ENCODE results near the gene PLCB2. TPM values are rescaled to one million over a fixed set of nuclear protein-coding genes. Genes with fewer than 3 reads are reported as not detected.

Gene PLCB2
- total RNA-seq, 2 donors from 2014 or later: 5.7 to 9.5 TPM

DNA sequence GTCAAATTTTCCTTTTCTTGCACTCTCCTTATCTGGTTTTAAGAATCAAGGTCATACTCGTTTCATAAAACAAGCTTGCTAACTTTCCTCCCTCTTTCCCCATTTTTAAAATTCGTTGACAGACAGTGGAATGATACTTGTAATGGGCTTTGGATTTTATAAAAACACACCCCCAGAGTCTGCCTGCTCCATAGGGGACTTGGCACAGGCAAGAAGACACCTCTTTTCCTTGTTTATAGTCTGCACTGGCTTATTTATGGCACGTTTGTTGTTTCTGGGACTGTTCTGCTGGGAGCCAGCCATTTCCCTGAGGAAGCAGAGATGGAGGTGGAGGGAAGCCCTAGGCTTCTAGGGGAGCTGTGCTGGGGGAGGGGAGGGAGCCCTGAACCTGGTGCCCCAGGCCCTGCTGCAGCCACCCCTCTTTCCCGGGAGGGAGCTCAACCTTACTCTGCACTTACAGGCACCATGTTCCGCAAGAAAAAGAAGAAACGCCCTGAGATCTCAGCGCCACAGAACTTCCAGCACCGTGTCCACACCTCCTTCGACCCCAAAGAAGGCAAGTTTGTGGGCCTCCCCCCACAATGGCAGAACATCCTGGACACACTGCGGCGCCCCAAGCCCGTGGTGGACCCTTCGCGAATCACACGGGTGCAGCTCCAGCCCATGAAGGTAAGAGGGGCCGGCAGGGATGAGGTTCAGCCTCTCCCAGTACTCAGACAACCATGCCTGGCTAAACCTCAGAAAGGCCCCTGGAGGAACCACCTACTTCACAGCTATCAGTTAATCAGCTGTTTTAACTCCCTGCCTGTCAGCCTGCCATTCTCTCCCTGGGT lies 43.2 kb downstream of the PLCB2 start:
- H3K27me3 ChIP-seq: no peaks in the 10 kb centered on the region
- no peaks in the 10 kb centered on the region for H3K36me3 ChIP-seq
- no peak overlapping the region for H3K4me3 ChIP-seq
- H3K4me1 ChIP-seq: no peaks in the 10 kb centered on the region
- TF ChIP-seq, protein P1, sequence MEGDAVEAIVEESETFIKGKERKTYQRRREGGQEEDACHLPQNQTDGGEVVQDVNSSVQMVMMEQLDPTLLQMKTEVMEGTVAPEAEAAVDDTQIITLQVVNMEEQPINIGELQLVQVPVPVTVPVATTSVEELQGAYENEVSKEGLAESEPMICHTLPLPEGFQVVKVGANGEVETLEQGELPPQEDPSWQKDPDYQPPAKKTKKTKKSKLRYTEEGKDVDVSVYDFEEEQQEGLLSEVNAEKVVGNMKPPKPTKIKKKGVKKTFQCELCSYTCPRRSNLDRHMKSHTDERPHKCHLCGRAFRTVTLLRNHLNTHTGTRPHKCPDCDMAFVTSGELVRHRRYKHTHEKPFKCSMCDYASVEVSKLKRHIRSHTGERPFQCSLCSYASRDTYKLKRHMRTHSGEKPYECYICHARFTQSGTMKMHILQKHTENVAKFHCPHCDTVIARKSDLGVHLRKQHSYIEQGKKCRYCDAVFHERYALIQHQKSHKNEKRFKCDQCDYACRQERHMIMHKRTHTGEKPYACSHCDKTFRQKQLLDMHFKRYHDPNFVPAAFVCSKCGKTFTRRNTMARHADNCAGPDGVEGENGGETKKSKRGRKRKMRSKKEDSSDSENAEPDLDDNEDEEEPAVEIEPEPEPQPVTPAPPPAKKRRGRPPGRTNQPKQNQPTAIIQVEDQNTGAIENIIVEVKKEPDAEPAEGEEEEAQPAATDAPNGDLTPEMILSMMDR (IDR thresholded peaks at IDR 0.05): no peak
- H3K9me3 ChIP-seq: no peaks in the 10 kb centered on the region
- intact Hi-C loops (cut with DNase I): no loop called here
- H3K9ac ChIP-seq (ENCODE audit: low read depth in 2 of 2, low read length in 2 of 2): no peak overlapping the region
- H3K27ac ChIP-seq: no peak overlapping the region
- no peak for DNase-seq

DNA sequence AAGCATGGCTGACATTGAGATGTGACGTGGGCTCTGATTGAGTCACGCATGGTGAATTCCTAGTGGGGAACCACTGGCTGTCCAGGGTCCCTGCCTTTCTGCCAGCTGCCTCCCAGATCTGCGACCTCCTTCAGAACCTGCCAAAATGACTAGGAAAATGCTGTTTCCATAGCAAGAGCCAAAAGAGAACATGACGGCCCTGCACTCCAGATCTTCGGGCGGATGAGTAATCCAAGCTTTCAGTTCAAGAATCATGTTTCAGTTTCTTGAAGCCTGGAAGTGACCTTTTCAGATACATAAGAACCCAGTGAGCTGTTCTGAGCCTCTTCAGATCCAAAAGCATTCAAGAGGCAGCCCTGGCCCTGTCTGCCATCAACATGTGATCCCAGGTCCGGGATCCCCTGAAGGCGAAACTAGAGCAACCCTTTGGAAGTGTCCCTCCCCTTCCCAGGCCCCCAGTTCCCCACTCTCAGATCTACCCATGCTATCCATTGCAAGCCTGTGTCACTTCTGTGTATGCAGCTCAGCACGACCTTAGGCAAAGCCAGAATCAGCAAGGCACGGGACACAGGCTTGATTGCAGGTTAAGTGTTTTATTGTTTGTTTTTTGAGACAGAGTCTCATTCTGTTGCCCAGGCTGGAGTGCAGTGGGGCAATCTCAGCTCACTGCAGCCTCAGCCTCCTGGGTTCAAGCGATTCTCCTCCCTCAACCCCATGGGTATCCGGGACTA lies 44.5 kb downstream of the PLCB2 start:
- TF ChIP-seq, protein P1 (IDR thresholded peaks at IDR 0.05): no peak
- DNase-seq: no peak
- peak overlapping the region in 1 of 2 donors; percentile 32 for H3K9ac ChIP-seq (ENCODE audit: low read depth in 2 of 2, low read length in 2 of 2)
- no peaks in the 10 kb centered on the region for H3K36me3 ChIP-seq
- H3K4me1 ChIP-seq: no peaks in the 10 kb centered on the region
- intact Hi-C loops (cut with DNase I): no loop called here
- H3K27ac ChIP-seq: no peak overlapping the region
- H3K4me3 ChIP-seq: no peak overlapping the region
- no peaks in the 10 kb centered on the region for H3K9me3 ChIP-seq
- no peaks in the 10 kb centered on the region for H3K27me3 ChIP-seq

DNA sequence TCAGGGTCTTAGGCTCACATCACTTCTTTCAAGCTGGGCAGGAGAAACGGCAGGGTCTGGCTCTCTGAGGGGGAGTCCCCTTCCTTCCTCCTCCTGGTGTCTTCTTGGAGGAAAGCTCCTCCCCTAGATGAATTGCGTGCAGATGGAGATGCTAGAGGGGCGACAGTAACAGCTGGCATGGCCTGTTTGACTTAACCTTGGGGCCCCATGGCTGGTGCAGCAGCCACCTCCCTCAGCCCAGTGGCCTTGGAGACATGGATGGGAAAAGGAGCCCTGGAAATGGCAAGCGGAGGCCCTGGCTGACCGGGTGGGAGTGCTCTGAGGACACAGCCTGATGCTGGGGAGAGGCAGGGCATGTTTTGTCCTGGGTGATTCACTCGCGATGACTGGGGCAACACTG lies 48.7 kb downstream of the PLCB2 start:
- Histone ChIP-seq H3K9ac (ENCODE audit: low read depth in 2 of 2, low read length in 2 of 2) (no peak overlapping the region), H3K4me3 (no peak overlapping the region), H3K36me3 (no peaks in the 10 kb centered on the region), H3K27ac (no peak overlapping the region), H3K9me3 (no peaks in the 10 kb centered on the region), H3K27me3 (no peaks in the 10 kb centered on the region), H3K4me1 (no peaks in the 10 kb centered on the region)
- TF ChIP-seq, protein P1 (IDR thresholded peaks at IDR 0.05): no peak
- intact Hi-C loops (cut with DNase I): no loop called here
- no peak for DNase-seq

DNA sequence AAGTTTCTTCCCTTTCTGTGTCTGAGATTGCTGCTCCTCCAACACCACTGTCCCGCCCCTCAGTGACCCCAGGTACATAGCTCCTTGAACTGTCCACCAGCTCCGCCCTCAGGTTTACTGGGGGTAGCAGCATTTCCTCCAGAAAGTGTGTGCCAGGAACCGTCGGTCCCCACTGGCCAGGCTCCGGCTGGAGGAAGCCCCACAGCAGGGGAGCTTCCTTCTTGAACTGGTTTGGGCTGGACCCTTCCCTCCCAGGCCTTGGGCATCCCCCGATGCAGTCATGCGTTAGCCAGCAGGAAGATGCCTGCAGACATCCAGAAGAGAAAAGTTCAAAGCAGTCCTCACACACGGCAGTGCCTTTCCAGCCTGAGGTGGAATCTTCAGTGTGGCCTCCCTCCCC lies 49.2 kb downstream of the PLCB2 start:
- peaks cover 1% of the 10 kb centered on the region for H3K27me3 ChIP-seq
- TF ChIP-seq, protein P1 (IDR thresholded peaks at IDR 0.05): no peak
- intact Hi-C loops (cut with DNase I): no loop called here
- no peak overlapping the region for H3K4me3 ChIP-seq
- H3K36me3 ChIP-seq: no peaks in the 10 kb centered on the region
- no peak overlapping the region for H3K9ac ChIP-seq (ENCODE audit: low read depth in 2 of 2, low read length in 2 of 2)
- no peaks in the 10 kb centered on the region for H3K9me3 ChIP-seq
- DNase-seq: no peak
- H3K27ac ChIP-seq: no peak overlapping the region
- no peaks in the 10 kb centered on the region for H3K4me1 ChIP-seq

DNA sequence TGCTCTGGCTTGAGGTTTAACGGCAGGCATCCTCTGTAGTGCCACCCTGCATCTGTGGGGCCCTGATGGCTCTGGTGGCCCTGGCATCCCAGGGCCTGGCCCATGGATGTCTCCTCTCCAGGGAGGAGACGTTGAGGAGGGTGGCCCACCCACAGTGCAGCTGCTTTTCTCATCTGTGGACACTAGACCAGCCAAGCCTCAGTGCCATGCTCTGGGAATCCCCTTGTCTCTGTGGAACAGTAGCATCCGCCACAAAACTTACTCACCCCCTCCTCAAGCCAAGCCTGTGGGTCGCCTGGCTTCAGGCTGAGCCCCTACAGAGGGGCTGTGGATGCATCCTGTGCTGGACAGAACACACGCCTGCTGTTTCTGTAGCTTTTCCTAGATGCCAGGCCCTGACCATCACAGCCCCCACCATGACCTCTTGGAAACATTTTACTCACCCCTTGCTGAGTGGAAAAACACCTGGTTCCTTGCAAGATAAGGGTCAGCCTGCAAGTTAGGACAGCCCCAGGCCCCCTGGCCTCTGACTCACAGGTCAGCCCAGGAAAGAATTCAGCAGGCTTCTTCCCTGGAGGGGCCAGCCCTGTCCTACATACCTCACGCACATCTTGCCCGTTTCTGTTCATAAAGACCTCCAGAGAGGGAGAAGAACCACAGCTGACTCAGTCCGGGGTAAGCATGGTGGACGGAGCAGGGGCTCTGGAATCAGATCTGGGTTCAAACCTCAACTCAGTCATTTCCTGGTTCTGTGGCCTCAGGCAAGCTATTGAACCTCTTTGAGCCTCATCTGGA lies 49.9 kb downstream of the PLCB2 start:
- no peak for DNase-seq

More for the DNA sequence above, 49.9 kb downstream of the PLCB2 start:
- Histone ChIP-seq H3K36me3 (no peaks in the 10 kb centered on the region), H3K27me3 (peaks cover 8% of the 10 kb centered on the region), H3K4me3 (no peak overlapping the region), H3K9me3 (no peaks in the 10 kb centered on the region), H3K4me1 (no peaks in the 10 kb centered on the region), H3K9ac (ENCODE audit: low read depth in 2 of 2, low read length in 2 of 2) (no peak overlapping the region), H3K27ac (no peak overlapping the region)
- TF ChIP-seq, protein P1 (IDR thresholded peaks at IDR 0.05): no peak
- intact Hi-C loops (cut with DNase I): no loop called here
